Measurements from ENCODE around the gene CCDC85A.

DNA sequence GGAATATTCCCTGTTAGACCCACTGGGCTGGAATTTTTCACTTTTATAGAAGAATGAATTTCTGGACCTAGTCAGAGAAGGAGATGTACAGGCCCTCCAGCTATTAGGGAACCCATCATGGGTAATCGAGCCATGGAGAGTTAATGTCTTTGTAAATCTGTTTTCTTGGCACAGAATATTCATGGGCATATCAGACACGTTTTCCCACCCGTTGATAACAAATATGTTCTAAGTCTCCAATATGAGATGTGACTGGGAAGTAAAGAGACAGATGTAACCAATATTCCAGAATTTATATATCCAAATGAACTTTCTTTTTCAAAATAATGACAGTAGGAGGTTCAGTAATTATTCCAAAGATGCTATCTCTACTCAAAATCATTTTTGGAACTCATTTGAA, 38.7 kb downstream of the CCDC85A start:
- TF ChIP-seq, protein P1, sequence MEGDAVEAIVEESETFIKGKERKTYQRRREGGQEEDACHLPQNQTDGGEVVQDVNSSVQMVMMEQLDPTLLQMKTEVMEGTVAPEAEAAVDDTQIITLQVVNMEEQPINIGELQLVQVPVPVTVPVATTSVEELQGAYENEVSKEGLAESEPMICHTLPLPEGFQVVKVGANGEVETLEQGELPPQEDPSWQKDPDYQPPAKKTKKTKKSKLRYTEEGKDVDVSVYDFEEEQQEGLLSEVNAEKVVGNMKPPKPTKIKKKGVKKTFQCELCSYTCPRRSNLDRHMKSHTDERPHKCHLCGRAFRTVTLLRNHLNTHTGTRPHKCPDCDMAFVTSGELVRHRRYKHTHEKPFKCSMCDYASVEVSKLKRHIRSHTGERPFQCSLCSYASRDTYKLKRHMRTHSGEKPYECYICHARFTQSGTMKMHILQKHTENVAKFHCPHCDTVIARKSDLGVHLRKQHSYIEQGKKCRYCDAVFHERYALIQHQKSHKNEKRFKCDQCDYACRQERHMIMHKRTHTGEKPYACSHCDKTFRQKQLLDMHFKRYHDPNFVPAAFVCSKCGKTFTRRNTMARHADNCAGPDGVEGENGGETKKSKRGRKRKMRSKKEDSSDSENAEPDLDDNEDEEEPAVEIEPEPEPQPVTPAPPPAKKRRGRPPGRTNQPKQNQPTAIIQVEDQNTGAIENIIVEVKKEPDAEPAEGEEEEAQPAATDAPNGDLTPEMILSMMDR (IDR thresholded peaks at IDR 0.05), result no peak
- TF ChIP-seq POLR2A (IDR thresholded peaks at IDR 0.05), result no peak

Data from esophagus squamous epithelium (tissue), 4 donors.